Stimulated activated CD8-positive, alpha-beta memory T cell treated with anti-CD3 and anti-CD28 coated beads, Interleukin-7, amount 100 ng/mL, for 24 hours (primary cell): ENCODE data around the gene FLNA.
"Not testable (repeated sequence)": the region's sequence is repeated elsewhere in the genome, so short reads cannot be mapped to it uniquely, and the experiment has no call there.

Source experiments
- DNase-seq: peaks from one replicate; pipeline ENCODE4 v3.0.0-alpha.2; 2020; ENCODE audit warnings: low read depth

The FLNA gene

GRCh38 chrX:154305541-154306205, 68.8 kb downstream of the FLNA start:
- no peak for DNase-seq

DNA sequence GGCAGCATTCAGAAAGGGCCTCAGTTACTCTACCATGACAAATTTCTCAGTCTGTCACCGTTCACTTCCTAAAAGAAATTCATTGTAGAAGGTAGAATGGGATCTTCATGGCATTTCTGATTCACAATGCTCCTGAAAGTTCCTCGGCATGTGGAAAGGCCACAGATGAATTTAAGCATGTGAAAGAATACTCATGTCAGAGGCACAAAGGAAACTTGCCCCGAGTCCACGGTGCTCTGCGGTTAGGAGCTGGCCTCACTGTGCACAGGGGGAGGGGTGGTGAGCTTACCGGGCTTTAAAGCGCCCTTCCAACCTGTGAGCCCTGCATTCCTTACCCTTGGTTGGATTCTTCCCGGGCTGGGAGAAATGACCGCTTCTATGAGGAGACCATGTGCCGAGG, 69.6 kb downstream of the FLNA start:
- DNase-seq = no peak

DNA sequence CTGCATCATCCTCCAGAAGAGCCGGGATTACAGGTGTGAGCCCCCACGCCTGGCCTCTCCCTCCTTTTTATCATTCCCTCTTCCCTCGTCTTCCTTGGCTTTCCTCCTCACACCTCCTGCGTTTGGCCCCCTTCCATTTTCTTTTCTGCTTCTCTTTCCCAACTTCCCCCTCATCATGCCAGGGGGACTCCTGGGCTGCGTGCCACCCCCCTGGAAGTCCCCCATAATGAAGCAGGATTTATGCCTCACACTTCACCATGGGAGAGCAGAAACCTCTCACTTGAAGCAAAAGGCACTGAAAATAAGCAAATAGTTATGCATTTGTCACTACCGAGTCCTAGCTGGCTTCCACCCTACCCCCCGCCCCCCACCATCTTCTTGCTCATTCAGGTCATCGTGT, 71.0 kb downstream of the FLNA start:
- no peak for DNase-seq

- not testable (repeated sequence) for DNase-seq
Observed at GRCh38 chrX:154302998-154303397, 71.4 kb downstream of the FLNA start.

DNA sequence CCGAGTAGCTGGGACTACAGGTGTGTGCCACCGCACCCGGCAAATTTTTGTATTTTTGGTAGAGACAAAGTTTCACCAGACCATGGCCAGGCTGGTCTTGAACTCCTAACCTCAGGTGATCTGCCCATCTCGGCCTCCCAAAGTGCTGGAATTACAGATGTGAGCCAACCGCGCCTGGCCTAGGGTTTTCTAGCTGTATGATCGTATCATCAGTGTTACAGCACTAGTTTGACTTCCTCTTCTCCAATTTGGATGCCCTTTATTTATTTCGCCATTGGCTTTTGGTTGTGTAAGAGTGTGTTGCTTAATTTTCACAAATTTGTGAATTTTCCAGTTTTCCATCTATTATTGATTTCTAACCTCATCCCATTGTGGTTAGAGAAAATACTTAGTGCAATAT, 73.6 kb downstream of the FLNA start:
- DNase-seq = no peak
